Smooth muscle cell (in vitro differentiated cells): ENCODE data around the gene SSTR5. TPM values are rescaled to one million over a fixed set of nuclear protein-coding genes. Genes with fewer than 3 reads are reported as not detected.
"Not testable (repeated sequence)": the region's sequence is repeated elsewhere in the genome, so short reads cannot be mapped to it uniquely, and the experiment has no call there.

Experiments used
- DNase-seq: peaks from one replicate; lab custom pipeline; 2025; ENCODE audit not compliant: unreplicated experiment; lab: John Stamatoyannopoulos, UW
- H2AFZ ChIP-seq: fragments of 200-600 bp; sonication (generic); 2 replicates; pipeline ENCODE4 v1.6.0; 2016; ENCODE audit warnings: antibody characterized with exemption, low read depth, mild to moderate bottlenecking
- H3F3A ChIP-seq: fragments of 200-600 bp; sonication (generic); 2 replicates; pipeline ENCODE4 v1.6.0; 2017; ENCODE audit warnings: antibody characterized with exemption, low read depth
- H3K27ac ChIP-seq: fragments of 200-600 bp; sonication (generic); 2 replicates; pipeline ENCODE4 v1.5.1; 2016; ENCODE audit warnings: low read depth, mild to moderate bottlenecking
- H3K27me3 ChIP-seq: fragments of 200-600 bp; sonication (generic); 2 replicates; pipeline ENCODE4 v1.6.1; 2016; ENCODE audit warnings: low read depth, mild to moderate bottlenecking
- H3K36me3 ChIP-seq: fragments of 200-600 bp; sonication (generic); 2 replicates; pipeline ENCODE4 v1.5.1; 2016; ENCODE audit warnings: low read depth
- H3K4me1 ChIP-seq: fragments of 200-600 bp; sonication (generic); 2 replicates; pipeline ENCODE4 v1.5.1; 2016; ENCODE audit warnings: low read depth
- H3K4me2 ChIP-seq: fragments of 200-600 bp; sonication (generic); 2 replicates; pipeline ENCODE4 v1.6.0; 2016; ENCODE audit warnings: mild to moderate bottlenecking
- H3K4me3 ChIP-seq: fragments of 200-600 bp; sonication (generic); 2 replicates; pipeline ENCODE4 v1.5.1; 2016; ENCODE audit warnings: mild to moderate bottlenecking
- H3K79me2 ChIP-seq: fragments of 200-600 bp; sonication (generic); 2 replicates; pipeline ENCODE4 v1.6.0; 2016; ENCODE audit warnings: low read depth, mild to moderate bottlenecking
- H3K9ac ChIP-seq: fragments of 200-600 bp; sonication (generic); 2 replicates; pipeline ENCODE4 v1.6.0; 2016; ENCODE audit warnings: low read depth
- H3K9me3 ChIP-seq: fragments of 200-600 bp; sonication (generic); replicated peaks from 2 replicates; pipeline ENCODE4 v1.5.1; 2016; ENCODE audit warnings: low read depth
- H4K20me1 ChIP-seq: fragments of 200-600 bp; sonication (generic); 2 replicates; pipeline ENCODE4 v1.6.0; 2016; ENCODE audit warnings: low read depth
- CTCF ChIP-seq: fragments of 200-600 bp; sonication (generic); IDR thresholded peaks from 2 replicates; pipeline ENCODE4 v1.5.1; 2017; ENCODE audit warnings: borderline replicate concordance, mild to moderate bottlenecking, antibody characterized with exemption; ENCODE audit not compliant: insufficient read depth, poor library complexity, severe bottlenecking
- WGBS: methylation state at CpG from one replicate; pipeline ENCODE4 v1.1.7; 2016; ENCODE audit warnings: low lambda C conversion rate; 5-methylcytosine and 5-hydroxymethylcytosine counted together
- polyA plus RNA-seq: library from polyadenylated mRNA; unstranded; fragments of >200 nt; fragmentation: Nextera tagmentation; extraction: Ambion mirVana; gene quantifications from 2 replicates; pipeline ENCODE4 v1.2.1, GENCODE V29; 2016
- total RNA-seq: library from RNA; depleted of rRNA; stranded (reverse); fragments of >200 nt; gene quantifications from 2 replicates; pipeline ENCODE4 v1.2.3, GENCODE V29; 2014

Gene SSTR5
- total and polyA plus RNA-seq, 2 experiments from 2014 or later: not detected

DNA sequence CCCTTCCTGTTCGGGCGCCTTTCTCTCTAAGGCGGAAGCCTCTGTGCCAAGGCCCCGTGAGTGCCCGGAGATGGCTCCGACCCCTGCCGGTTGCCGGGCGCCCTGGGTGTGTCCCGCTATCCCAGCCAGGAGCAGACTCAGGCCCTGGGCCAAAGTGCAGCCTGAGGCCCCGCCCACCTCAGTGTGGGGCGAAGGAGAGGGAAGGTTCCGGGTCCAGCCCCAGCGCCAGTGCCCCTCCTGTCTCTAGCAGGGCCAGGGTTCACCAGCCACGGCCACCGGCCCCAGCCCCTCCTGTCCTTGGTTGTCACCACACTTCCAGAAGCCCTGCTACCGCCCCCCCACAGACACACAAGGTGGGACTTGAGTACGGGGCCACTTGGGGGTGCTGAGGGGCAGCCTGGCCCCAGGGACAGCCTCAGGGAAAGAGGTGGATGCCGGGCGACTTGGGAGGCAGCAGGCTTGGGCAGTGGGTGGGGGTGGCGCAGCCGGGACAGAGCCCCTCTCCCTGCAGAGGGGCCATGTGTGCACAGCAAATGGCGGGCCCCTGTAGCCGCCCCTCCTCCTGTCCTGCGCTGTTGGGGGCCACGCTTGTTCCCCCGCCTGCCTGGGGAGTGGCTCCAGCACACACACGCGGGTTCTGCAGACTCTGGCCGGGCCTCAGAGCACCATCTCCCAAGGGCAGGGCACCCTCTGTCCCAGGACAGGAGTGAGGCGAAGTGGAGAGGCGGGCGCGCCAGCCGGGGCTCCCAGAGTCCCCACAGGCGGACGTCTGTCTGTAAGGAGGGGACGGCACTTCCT, 17.5 kb downstream of the SSTR5 start:
- Histone ChIP-seq H3F3A (no peaks in the 10 kb centered on the region), H3K4me1 (no peaks in the 10 kb centered on the region), H3K9ac (no peak overlapping the region), H3K79me2 (no peaks in the 10 kb centered on the region), H3K4me2 (no peak overlapping the region), H3K36me3 (no peaks in the 10 kb centered on the region), H3K27me3 (no peaks in the 10 kb centered on the region), H3K9me3 (no peaks in the 10 kb centered on the region), H3K4me3 (no peak overlapping the region), H3K27ac (no peak overlapping the region), H4K20me1 (no peaks in the 10 kb centered on the region), H2AFZ (no peak overlapping the region)
- no peak for DNase-seq
- TF ChIP-seq CTCF: no peak
- 87% methylated on average over 27 of the region's 38 CpGs for WGBS

GRCh38 chr16:1090620-1091587, 18.4 kb downstream of the SSTR5 start:
- H3K36me3 ChIP-seq: no peaks in the 10 kb centered on the region
- H3K27ac ChIP-seq: no peak overlapping the region
- H3K79me2 ChIP-seq: no peaks in the 10 kb centered on the region
- H3K27me3 ChIP-seq: no peaks in the 10 kb centered on the region
- no peak overlapping the region for H3K9ac ChIP-seq
- no peak for DNase-seq
- no peaks in the 10 kb centered on the region for H4K20me1 ChIP-seq
- H3K4me1 ChIP-seq: no peaks in the 10 kb centered on the region
- no peak overlapping the region for H3K4me2 ChIP-seq
- H2AFZ ChIP-seq: no peak overlapping the region
- 83% methylated on average over 17 of the region's 27 CpGs for WGBS
- H3K9me3 ChIP-seq: no peaks in the 10 kb centered on the region
- H3F3A ChIP-seq: no peaks in the 10 kb centered on the region
- no peak overlapping the region for H3K4me3 ChIP-seq
- no peak for TF ChIP-seq CTCF

GRCh38 chr16:1091992-1092552, 19.5 kb downstream of the SSTR5 start:
- Histone ChIP-seq H3K9ac (no peak overlapping the region), H3K9me3 (no peaks in the 10 kb centered on the region), H3K27ac (no peak overlapping the region), H3K36me3 (no peaks in the 10 kb centered on the region), H3K4me1 (no peaks in the 10 kb centered on the region), H4K20me1 (no peaks in the 10 kb centered on the region), H2AFZ (no peak overlapping the region), H3F3A (no peaks in the 10 kb centered on the region), H3K79me2 (no peaks in the 10 kb centered on the region), H3K27me3 (no peaks in the 10 kb centered on the region), H3K4me2 (no peak overlapping the region), H3K4me3 (no peak overlapping the region)
- DNase-seq: no peak
- no peak for TF ChIP-seq CTCF
- WGBS: 98% methylated on average over 27 of the region's 27 CpGs

- not testable (repeated sequence) for H3K4me3 ChIP-seq, H4K20me1 ChIP-seq, H3K27me3 ChIP-seq, H3K4me2 ChIP-seq, H3F3A ChIP-seq, H3K27ac ChIP-seq, H2AFZ ChIP-seq, H3K36me3 ChIP-seq, H3K79me2 ChIP-seq, DNase-seq, H3K4me1 ChIP-seq, H3K9me3 ChIP-seq, H3K9ac ChIP-seq
- 98% methylated on average over 40 of the region's 40 CpGs for WGBS
Observed at GRCh38 chr16:1092685-1093283, 20.2 kb downstream of the SSTR5 start.
